Gastrocnemius medialis (tissue), 4 donors: ENCODE results near the gene FLNC. TPM values are rescaled to one million over a fixed set of nuclear protein-coding genes. Genes with fewer than 3 reads are reported as not detected.

Experiments used
- ATAC-seq, 2 donors: fragments of 150-250 bp; one replicate each; pipeline ENCODE4 v1.9.1; 2016
- DNase-seq, 2 donors: peaks; one replicate each; pipeline ENCODE4 v3.0.0-alpha.2; 2019
- H3K27ac ChIP-seq, 4 donors: fragments of 200-600 bp; sonication (generic); 1 replicate in 1 of 4; 2 replicates in 3 of 4; pipeline ENCODE4 v1.5.1; 2016 to 2018; ENCODE audit warnings: mild to moderate bottlenecking in 2 of 4, moderate library complexity in 1 of 4
- H3K27me3 ChIP-seq, 3 donors: fragments of 200-600 bp; sonication (generic) in 2 of 3; 1 replicate in 1 of 3; 2 replicates in 2 of 3; pipeline versions ENCODE4 v1.5.1 to v1.6.0; 2016 to 2019; ENCODE audit warnings: mild to moderate bottlenecking in 1 of 3, moderate library complexity in 1 of 3
- H3K36me3 ChIP-seq, 2 donors: fragments of 200-600 bp; sonication (generic) in 1 of 2; one replicate each; pipeline ENCODE4 v1.5.1; 2017 to 2018
- H3K4me1 ChIP-seq, 2 donors: fragments of 200-600 bp; sonication (generic) in 1 of 2; one replicate each; pipeline ENCODE4 v1.5.1; 2016 to 2017; ENCODE audit warnings: mild to moderate bottlenecking in 2 of 2
- H3K4me3 ChIP-seq, 4 donors: fragments of 200-600 bp; sonication (generic) in 3 of 4; 1 replicate in 1 of 4; 2 replicates in 3 of 4; pipeline ENCODE4 v1.5.1; 2016 to 2019; ENCODE audit warnings: mild to moderate bottlenecking in 2 of 4
- H3K9me3 ChIP-seq, 3 donors: fragments of 200-600 bp; sonication (generic) in 2 of 3; 1 replicate in 1 of 3; 2 replicates in 2 of 3; pipeline ENCODE4 v1.5.1; 2016 to 2019
- CTCF ChIP-seq, 5 experiments: fragments of 450-650 bp in 3 of 5; fragments of 200-600 bp in 2 of 5; sonication (generic) in 2 of 5; IDR thresholded peaks in 4 of 5; conservative IDR thresholded peaks in 1 of 5; 1 replicate in 4 of 5; 2 replicates in 1 of 5; pipeline ENCODE4 v1.5.1; 2016 to 2019; ENCODE audit warnings: antibody characterized with exemption in 5 of 5, mild to moderate bottlenecking in 3 of 5, moderate library complexity in 3 of 5
- POLR2A ChIP-seq, 2 donors: fragments of 450-650 bp; IDR thresholded peaks; one replicate each; pipeline ENCODE4 v1.6.1; 2017; ENCODE audit warnings: antibody characterized with exemption in 2 of 2, mild to moderate bottlenecking in 2 of 2, moderate library complexity in 2 of 2
- in situ Hi-C, 4 donors: fragments of 200-750 bp; cut with MboI; loops; one replicate each; pipeline versions ENCODE4 v1.15.0 to v1.8.0; 2017; ENCODE audit warnings: low sequenced_read_pairs in 4 of 4
- intact Hi-C: fragments of 100-400 bp; cut with DNase I; formaldehyde crosslinking; loops from one replicate; pipeline ENCODE4 v1.15.1; 2023; ENCODE audit warnings: low total_unique reads
- total RNA-seq, 4 donors: library from RNA; depleted of rRNA; stranded (reverse); fragments of >200 nt; gene quantifications; one replicate each; pipeline versions ENCODE4 v1.1.0 to v1.2.3, GENCODE V29; 2016

FLNC gene
- total RNA-seq, 4 donors from 2014 or later, result 1,071 to 4,398 (median 2,381) TPM

GRCh38 chr7:128890306-128891109 lies 60.3 kb downstream of the FLNC start:
- Histone ChIP-seq H3K9me3 (no peaks in the 10 kb centered on the region), H3K4me1 (no peaks in the 10 kb centered on the region), H3K36me3 (no peaks in the 10 kb centered on the region), H3K27ac (no peak overlapping the region), H3K27me3 (peaks cover 10 to 15% (median 13%) of the 10 kb centered on the region in 3 donors), H3K4me3 (peak overlapping the region in 1 of 4 donors; percentile 19)
- in situ Hi-C loops (loop anchor here (25.0 kb wide), 3 partner anchors 103 to 428 kb away; partner anchors contain the start of genes HILPDA (in 2 of the 4), CCDC136 (in 1 of the 4) and OPN1SW (in 1 of the 4)), intact Hi-C loops (no loop called here)
- TF ChIP-seq POLR2A (IDR thresholded peaks at IDR 0.05), result no peak
- TF ChIP-seq CTCF (IDR thresholded peaks at IDR 0.05 in 4 of 5, conservative IDR thresholded peaks at IDR 0.05 in 1 of 5), result no peak
- ATAC-seq (no peak), DNase-seq (no peak)

GRCh38 chr7:128891110-128891941 lies 61.1 kb downstream of the FLNC start:
- intact Hi-C loops, result no loop called here
- in situ Hi-C loops, result loop anchor here (25.0 kb wide), 3 partner anchors 104 to 429 kb away; partner anchors contain the start of genes HILPDA (in 2 of the 4), CCDC136 (in 1 of the 4) and OPN1SW (in 1 of the 4)
- H3K27ac ChIP-seq, result no peak overlapping the region
- no peaks in the 10 kb centered on the region for H3K9me3 ChIP-seq
- ATAC-seq (no peak), DNase-seq (no peak)
- peaks cover 10 to 15% (median 13%) of the 10 kb centered on the region in 3 donors for H3K27me3 ChIP-seq
- H3K4me1 ChIP-seq, result no peaks in the 10 kb centered on the region
- no peak for TF ChIP-seq CTCF (IDR thresholded peaks at IDR 0.05 in 4 of 5, conservative IDR thresholded peaks at IDR 0.05 in 1 of 5)
- no peak for TF ChIP-seq POLR2A (IDR thresholded peaks at IDR 0.05)
- H3K36me3 ChIP-seq, result no peaks in the 10 kb centered on the region
- peak overlapping the region in 1 of 4 donors; percentile 19 for H3K4me3 ChIP-seq

GRCh38 chr7:128891942-128892269 lies 61.7 kb downstream of the FLNC start:
- Histone ChIP-seq H3K4me1 (no peaks in the 10 kb centered on the region), H3K27ac (no peak overlapping the region), H3K4me3 (no peak overlapping the region), H3K27me3 (peaks cover 10 to 15% (median 13%) of the 10 kb centered on the region in 3 donors), H3K36me3 (no peaks in the 10 kb centered on the region), H3K9me3 (no peaks in the 10 kb centered on the region)
- in situ Hi-C loops, result loop anchor here (25.0 kb wide), 3 partner anchors 105 to 430 kb away; partner anchors contain the start of genes HILPDA (in 2 of the 4), CCDC136 (in 1 of the 4) and OPN1SW (in 1 of the 4)
- no peak for ATAC-seq
- TF ChIP-seq CTCF (IDR thresholded peaks at IDR 0.05 in 4 of 5, conservative IDR thresholded peaks at IDR 0.05 in 1 of 5) (no peak), POLR2A (IDR thresholded peaks at IDR 0.05) (no peak)
- intact Hi-C loops, result no loop called here
- no peak for DNase-seq

DNA sequence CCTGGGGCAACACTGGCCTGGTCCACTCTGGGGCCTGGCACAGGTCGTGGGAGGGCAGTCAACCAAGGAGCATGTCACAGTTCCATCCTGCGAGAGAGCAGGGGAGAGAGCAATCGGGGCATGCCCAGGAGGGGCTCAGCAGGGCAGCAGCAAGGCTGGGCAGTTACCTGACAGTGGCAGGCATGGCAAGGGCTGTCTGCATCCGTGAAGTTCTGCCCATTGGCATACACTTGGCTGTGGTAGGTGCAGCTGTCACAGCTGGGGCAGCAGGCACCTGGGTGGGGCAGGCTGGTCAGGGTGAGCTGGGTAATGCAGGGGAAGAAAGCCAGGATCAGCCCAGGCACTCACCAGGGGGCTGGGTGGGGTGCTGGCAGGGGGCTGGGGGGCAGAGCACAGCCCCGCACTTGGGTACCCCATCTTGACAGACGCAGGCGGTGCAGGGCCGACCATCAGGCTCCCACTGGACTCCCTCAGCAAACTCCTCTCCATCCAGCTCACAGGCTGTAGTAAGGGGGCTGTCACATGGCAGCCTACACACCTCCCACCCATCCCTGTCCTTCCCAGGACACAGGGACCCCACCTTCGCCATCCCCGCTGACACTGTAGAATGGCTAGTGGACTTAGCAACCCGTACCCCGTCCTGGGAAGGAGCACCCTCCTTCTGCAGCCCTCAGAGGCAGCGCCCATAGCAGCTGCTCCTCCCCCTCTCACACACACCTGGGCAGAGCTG lies 62.5 kb downstream of the FLNC start:
- H3K27ac ChIP-seq, result no peak overlapping the region
- in situ Hi-C loops (loop anchor here (25.0 kb wide), 3 partner anchors 105 to 430 kb away; partner anchors contain the start of genes HILPDA (in 2 of the 4), CCDC136 (in 1 of the 4) and OPN1SW (in 1 of the 4)), intact Hi-C loops (no loop called here)
- ATAC-seq (no peak), DNase-seq (no peak)
- no peaks in the 10 kb centered on the region for H3K4me1 ChIP-seq
- H3K36me3 ChIP-seq, result no peaks in the 10 kb centered on the region
- peaks cover 10 to 15% (median 13%) of the 10 kb centered on the region in 3 donors for H3K27me3 ChIP-seq
- no peaks in the 10 kb centered on the region for H3K9me3 ChIP-seq
- TF ChIP-seq POLR2A (IDR thresholded peaks at IDR 0.05) (no peak), CTCF (IDR thresholded peaks at IDR 0.05 in 4 of 5, conservative IDR thresholded peaks at IDR 0.05 in 1 of 5) (no peak)
- H3K4me3 ChIP-seq, result no peak overlapping the region
